ENCODE results near the gene TRIP6.

TRIP6 gene

GRCh38 chr7:100867040-100867775 is at the start of gene TRIP6:
Gene TRIP6 (plus strand): TSS chr7:100867387. CDS start chr7:100867498, 111 bp downstream.
- DNase-seq (ENCODE audit: low read depth) = peak; percentile 90

GRCh38 chr7:100818366-100818765 is 48.8 kb upstream of the TRIP6 start:
- DNase-seq (ENCODE audit: low read depth) = no peak

GRCh38 chr7:100818825-100819224 is 48.4 kb upstream of the TRIP6 start:
- no peak for DNase-seq (ENCODE audit: low read depth)

GRCh38 chr7:100819586-100819985 is 47.6 kb upstream of the TRIP6 start:
- DNase-seq (ENCODE audit: low read depth) = no peak

- DNase-seq (ENCODE audit: low read depth) = no peak
These were observed 44.7 kb upstream of the TRIP6 start for GRCh38 chr7:100822236-100823139.

GRCh38 chr7:100823140-100823525 is 44.1 kb upstream of the TRIP6 start:
- no peak for DNase-seq (ENCODE audit: low read depth)

GRCh38 chr7:100823534-100823933 is 43.7 kb upstream of the TRIP6 start:
- DNase-seq (ENCODE audit: low read depth) = no peak

GRCh38 chr7:100824499-100825214 is 42.5 kb upstream of the TRIP6 start:
- DNase-seq (ENCODE audit: low read depth) = no peak

GRCh38 chr7:100825215-100825671 is 41.9 kb upstream of the TRIP6 start:
- no peak for DNase-seq (ENCODE audit: low read depth)

GRCh38 chr7:100825751-100826513 is 41.3 kb upstream of the TRIP6 start:
- no peak for DNase-seq (ENCODE audit: low read depth)

GRCh38 chr7:100826514-100827329 is 40.5 kb upstream of the TRIP6 start:
- no peak for DNase-seq (ENCODE audit: low read depth)

- DNase-seq (ENCODE audit: low read depth) = peak; percentile 69
These were observed 39.6 kb upstream of the TRIP6 start, which contains the start of gene EPHB4 for GRCh38 chr7:100827330-100828226. Gene EPHB4 (minus strand): TSS chr7:100827523. CDS start chr7:100827030, 493 bp downstream.

GRCh38 chr7:100829150-100829716 is 38.0 kb upstream of the TRIP6 start:
- no peak for DNase-seq (ENCODE audit: low read depth)

- no peak for DNase-seq (ENCODE audit: low read depth)
These were observed 36.8 kb upstream of the TRIP6 start for GRCh38 chr7:100830396-100830795.

- no peak for DNase-seq (ENCODE audit: low read depth)
These were observed 34.9 kb upstream of the TRIP6 start for GRCh38 chr7:100832281-100832633.

GRCh38 chr7:100835903-100836811 is 31.0 kb upstream of the TRIP6 start:
- DNase-seq (ENCODE audit: low read depth) = no peak

- DNase-seq (ENCODE audit: low read depth) = no peak
These were observed 30.4 kb upstream of the TRIP6 start for GRCh38 chr7:100836812-100837098.

- DNase-seq (ENCODE audit: low read depth) = peak; percentile 89
These were observed 29.9 kb upstream of the TRIP6 start for GRCh38 chr7:100837099-100837836.

All from amniotic epithelial cell (primary cell).